SIG-M5 treated with dmso at 0.1 percent for 504 hours (cell line): ENCODE results near the gene MLC1.
A peak's percentile ranks its signal among the peaks of the same experiment; 100 is the strongest.

Source experiments
- DNase-seq: peaks from one replicate; lab custom pipeline; 2025; ENCODE audit not compliant: unreplicated experiment; lab: John Stamatoyannopoulos, UW

Gene MLC1

GRCh38 chr22:50085211-50085972 lies at the start of gene MLC1:
Gene MLC1, minus strand, starts transcription at chr22:50085426. Its CDS starts 524 bp downstream, at chr22:50084902.
- DNase-seq = peak; percentile 92

- DNase-seq = no peak
These were observed 49.3 kb upstream of the MLC1 start for GRCh38 chr22:50134481-50134880.

- no peak for DNase-seq
These were observed 46.7 kb upstream of the MLC1 start for GRCh38 chr22:50131894-50132293.

GRCh38 chr22:50129121-50129736 lies 44.0 kb upstream of the MLC1 start:
- no peak for DNase-seq

GRCh38 chr22:50125029-50125428 lies 39.8 kb upstream of the MLC1 start:
- no peak for DNase-seq

- DNase-seq = no peak
These were observed 37.9 kb upstream of the MLC1 start for GRCh38 chr22:50123119-50123518.

- no peak for DNase-seq
These were observed 36.0 kb upstream of the MLC1 start for GRCh38 chr22:50121202-50121740.

- no peak for DNase-seq
These were observed 34.6 kb upstream of the MLC1 start for GRCh38 chr22:50119768-50120251.

- DNase-seq = no peak
These were observed 34.0 kb upstream of the MLC1 start for GRCh38 chr22:50119169-50119767.

- DNase-seq = peak; percentile 20
These were observed 33.4 kb upstream of the MLC1 start for GRCh38 chr22:50118557-50119168.

- DNase-seq = no peak
These were observed 32.9 kb upstream of the MLC1 start for GRCh38 chr22:50118129-50118528.

- no peak for DNase-seq
These were observed 32.0 kb upstream of the MLC1 start for GRCh38 chr22:50117168-50117762.

- DNase-seq = no peak
These were observed 30.5 kb upstream of the MLC1 start for GRCh38 chr22:50115693-50116092.

GRCh38 chr22:50114221-50115021 lies 29.2 kb upstream of the MLC1 start:
- DNase-seq = no peak

GRCh38 chr22:50112151-50113118 lies 27.2 kb upstream of the MLC1 start:
- peak; percentile 41 for DNase-seq

- no peak for DNase-seq
These were observed 25.8 kb upstream of the MLC1 start for GRCh38 chr22:50111056-50111455.

- no peak for DNase-seq
These were observed 22.3 kb upstream of the MLC1 start for GRCh38 chr22:50107529-50107928.

GRCh38 chr22:50105208-50106100 lies 20.2 kb upstream of the MLC1 start:
- no peak for DNase-seq
